ENCODE results near the gene AGMO.

DNA sequence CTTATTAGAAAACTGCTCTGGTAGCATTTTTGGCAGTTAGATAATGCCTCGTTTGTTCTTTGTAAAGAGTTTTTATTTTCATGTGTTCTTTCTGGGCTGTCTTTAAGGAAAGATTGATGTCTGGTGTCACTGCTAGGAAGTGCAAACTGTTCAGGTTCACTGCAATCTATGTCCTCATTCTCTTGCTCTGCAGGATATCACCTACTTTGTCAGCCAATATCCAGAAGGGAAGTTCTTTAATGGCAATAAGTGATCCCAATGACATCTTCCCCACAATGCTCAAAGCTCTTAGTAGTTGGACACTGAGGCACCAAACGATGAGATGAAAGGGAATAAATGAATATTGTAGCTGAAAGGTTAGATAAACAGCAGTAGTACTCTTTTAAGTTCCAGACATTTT, 115.1 kb downstream of the AGMO start:
- TF ChIP-seq, protein P1, sequence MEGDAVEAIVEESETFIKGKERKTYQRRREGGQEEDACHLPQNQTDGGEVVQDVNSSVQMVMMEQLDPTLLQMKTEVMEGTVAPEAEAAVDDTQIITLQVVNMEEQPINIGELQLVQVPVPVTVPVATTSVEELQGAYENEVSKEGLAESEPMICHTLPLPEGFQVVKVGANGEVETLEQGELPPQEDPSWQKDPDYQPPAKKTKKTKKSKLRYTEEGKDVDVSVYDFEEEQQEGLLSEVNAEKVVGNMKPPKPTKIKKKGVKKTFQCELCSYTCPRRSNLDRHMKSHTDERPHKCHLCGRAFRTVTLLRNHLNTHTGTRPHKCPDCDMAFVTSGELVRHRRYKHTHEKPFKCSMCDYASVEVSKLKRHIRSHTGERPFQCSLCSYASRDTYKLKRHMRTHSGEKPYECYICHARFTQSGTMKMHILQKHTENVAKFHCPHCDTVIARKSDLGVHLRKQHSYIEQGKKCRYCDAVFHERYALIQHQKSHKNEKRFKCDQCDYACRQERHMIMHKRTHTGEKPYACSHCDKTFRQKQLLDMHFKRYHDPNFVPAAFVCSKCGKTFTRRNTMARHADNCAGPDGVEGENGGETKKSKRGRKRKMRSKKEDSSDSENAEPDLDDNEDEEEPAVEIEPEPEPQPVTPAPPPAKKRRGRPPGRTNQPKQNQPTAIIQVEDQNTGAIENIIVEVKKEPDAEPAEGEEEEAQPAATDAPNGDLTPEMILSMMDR (IDR thresholded peaks at IDR 0.05), result no peak
- TF ChIP-seq POLR2A (IDR thresholded peaks at IDR 0.05), result no peak
